Activated CD8-positive, alpha-beta memory T cell treated with anti-CD3 and anti-CD28 coated beads for 48 hours (primary cell): ENCODE results near the gene FAHD2A.
"Not testable (repeated sequence)": the region's sequence is repeated elsewhere in the genome, so short reads cannot be mapped to it uniquely, and the experiment has no call there.

Experiments
- DNase-seq, 3 experiments: peaks; one replicate each; pipeline ENCODE4 v3.0.0-alpha.2; 2020; ENCODE audit warnings: low read depth in 2 of 3, low spot score in 2 of 3

Gene FAHD2A

DNA sequence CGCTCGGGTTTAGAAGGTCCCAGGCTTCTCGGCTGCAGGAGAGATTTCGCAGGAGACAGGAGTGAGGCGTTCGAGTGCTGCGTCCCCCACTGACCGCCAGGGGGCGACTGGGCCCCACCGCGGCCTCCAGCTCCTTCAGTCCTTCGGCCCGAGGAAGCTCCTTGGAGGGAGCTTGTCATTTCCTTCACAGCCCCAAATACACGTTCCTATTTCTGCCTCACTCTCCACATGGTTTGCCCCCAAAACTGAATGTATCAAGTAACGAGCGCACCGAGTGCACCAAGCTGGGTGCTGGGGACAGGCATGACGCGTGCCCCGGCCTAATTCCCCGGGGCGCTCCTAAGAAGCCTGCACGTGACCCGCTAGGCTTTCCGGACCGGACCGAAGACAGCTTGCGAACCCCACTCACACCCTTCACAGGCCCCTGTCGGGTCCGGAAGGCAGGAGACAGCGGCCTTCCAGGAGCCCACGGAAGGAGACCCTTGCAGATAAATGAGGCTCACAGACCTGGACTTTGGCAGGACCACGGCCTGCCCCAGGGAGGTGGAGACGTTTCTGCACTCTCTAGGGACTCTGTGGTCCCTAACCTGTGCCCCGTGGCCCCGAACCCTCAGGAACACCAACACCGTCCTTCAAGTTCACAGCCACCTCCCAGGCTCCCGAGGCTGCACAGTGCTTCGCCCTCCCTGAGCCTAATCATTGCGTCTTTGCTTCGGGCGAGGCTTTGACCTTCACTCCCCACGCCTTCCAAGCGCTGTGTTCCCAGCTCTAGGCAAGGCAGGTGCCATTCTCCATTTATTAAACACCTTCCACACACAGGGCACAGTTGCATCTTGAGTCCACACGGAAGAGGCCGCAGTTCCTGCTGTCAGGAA lies 13.0 kb upstream of the FAHD2A start:
- peak in 1 of 3 experiments; percentile 46 for DNase-seq

DNA sequence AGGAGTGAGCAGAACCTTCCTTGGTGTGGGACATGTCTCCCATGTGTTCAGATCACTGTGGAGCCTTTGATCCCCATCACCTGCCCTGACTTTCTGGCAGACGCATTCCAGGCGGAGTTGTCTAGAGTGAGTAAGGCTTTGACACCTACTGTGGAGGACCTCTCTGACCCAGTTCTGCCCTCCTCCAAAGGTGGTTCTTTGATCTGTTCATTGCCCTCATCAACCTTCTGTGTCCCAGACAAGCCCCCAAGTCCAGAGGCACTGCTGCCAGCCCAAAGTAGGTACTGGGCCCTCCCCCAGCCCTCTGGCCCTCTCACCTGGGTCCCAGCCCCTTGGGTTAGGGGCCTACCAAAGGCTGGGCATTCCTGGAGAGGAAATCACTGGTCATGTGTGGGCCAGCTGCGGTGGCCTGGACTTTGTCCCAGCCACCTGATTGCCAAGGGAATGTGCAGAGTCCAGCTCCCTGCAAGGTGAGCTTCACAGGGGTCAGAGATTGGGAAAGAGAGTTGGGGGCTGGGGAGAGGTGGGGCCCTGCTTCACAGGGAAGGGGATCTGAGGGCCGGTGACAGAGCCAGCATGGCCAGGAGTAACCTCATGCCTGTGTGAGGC lies 12.1 kb upstream of the FAHD2A start:
- no peak for DNase-seq

GRCh38 chr2:95390881-95391321 lies 11.6 kb upstream of the FAHD2A start:
- DNase-seq: no peak

GRCh38 chr2:95391641-95392310 lies 10.7 kb upstream of the FAHD2A start:
- DNase-seq: no peak

- no peak for DNase-seq
Measured at GRCh38 chr2:95392320-95392719, 10.2 kb upstream of the FAHD2A start.

DNA sequence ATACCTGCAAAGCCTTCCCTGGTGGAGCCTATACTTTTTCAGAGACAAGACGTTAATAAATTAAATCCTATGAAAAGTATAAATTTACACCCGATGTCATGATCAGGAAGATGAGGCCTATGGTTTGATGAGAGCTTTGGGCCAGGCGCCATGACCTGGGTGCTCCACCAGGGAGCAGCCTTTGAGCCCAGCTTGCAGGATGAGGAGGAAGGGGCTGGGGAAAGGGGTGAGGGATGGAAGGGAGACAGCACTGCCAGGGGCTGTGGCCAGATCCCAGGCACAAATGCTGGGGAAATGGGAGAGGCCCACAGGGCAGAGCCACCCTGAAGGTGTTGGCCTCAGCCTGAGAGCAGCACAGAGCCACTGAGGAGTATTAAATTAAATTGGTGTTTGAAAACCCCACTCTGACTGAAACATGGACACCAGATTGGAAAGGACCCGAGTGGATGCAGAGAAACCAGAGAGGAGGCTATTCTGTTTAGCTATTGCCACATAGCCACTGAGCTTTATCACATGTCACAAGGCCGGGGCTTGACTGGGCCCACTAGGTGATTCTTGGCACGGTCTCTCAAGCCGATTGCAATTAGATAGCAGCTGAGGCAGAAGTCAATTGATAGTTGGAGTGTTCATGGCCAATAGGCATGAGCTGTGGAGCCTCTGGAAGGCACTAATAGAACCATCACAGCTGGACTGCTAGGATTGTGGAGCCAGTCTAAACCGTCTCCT lies 9.6 kb upstream of the FAHD2A start:
- DNase-seq: no peak

DNA sequence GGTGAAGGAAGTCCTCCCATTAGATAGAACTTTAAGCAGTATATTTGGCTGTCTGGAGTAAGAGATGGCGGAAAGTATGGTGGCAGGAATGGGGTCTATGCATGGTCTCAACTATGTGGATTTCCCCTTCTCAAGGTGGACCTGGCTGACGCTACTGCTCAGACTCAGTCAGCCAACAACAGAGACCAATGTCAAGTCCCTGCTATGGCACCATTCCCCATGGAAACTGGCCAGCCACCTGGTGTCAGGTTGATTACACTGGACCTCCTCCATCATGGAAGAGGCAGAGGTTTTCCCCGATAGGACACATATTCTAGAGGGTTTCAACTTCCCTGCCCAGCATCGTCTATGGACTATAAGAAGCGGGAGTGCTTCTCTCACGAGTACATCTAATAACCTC lies 8.6 kb upstream of the FAHD2A start:
- no peak for DNase-seq

DNA sequence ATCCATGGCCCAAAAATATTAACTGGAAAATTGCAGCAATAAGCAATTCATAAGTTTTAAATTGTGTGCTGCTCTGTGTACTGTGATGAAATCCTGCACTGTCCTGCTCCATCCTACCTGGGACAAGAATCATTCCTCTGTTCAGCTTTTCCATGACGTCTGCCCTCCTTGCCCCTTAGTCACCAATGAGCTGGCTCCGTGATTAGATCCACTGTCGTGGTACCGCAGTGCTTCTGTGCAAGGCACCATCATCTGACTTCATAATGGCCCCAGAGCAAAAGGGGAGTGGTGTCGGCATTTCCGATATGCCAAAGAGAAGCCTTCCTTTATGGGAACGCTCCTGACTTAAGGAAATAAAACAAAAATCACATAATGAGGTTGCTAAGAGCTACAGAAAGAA lies 3.4 kb upstream of the FAHD2A start:
- DNase-seq: no peak

- DNase-seq: no peak
Measured at GRCh38 chr2:95401480-95401879, 1.0 kb upstream of the FAHD2A start.

DNA sequence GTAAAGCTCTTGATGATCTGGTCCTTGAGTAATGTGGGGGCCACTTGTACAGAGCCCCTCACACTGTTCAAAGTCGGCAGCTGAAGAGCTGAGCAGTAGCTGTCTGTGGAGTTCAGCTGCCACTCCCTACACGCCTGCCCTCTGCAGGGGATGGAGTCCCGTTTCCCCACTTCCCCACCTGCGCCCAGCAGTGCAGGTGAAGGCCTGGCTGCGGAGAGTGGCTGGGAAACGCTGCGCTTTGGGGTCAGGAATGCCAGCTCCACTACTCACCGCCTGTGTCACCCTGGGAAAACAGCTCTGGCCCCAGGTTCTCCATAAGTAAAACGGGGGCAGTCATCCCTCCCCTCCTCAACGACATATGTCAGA lies 521 bp upstream of the FAHD2A start:
- DNase-seq: not testable (repeated sequence)

DNA sequence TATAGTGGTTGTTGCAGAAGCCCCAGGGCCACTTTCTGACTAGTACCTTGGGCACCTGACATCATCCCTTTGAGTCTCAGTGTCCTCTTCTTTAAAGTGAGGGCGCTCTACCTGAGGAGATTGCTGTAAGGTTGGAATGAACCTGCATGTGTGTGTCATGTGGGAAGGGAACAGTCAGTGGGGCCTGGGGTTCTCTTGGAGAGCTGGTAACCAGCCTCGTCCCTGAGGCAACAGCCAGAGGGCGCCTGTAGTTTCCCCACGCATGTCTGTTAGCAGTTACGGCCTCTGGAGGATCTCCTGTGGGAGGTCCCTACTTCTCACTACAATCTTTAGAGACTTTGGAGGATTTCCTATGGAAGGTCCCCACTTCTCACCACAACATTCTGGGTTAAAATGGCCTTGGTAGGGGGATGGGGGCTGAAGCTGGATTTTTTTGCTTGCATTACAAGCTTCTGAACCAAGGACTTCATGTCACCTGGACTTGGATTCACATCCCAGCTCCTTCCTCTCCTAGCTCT lies 755 bp downstream of the FAHD2A start:
- not testable (repeated sequence) for DNase-seq

GRCh38 chr2:95403824-95404223 lies 1.3 kb downstream of the FAHD2A start:
- DNase-seq: not testable (repeated sequence)

DNA sequence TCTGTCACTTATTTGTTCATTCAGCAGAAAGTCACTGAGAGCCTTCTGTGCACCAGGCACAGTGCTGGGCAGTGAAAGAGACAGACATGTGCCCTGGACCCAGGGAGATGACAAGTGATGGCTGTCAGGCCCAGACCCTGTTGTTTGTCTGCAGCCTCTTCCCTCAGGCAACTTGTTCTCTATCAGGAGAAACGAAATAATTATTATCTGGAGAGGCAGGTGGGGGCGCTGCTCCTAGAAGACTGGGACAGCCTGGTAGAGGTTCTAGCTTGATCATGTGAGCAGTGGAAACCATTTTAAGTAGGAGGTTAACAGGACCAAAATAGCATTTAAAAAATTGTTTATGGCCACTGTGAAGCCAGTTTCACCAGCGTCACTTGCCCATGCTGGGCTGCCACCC lies 2.2 kb downstream of the FAHD2A start:
- DNase-seq: not testable (repeated sequence)

GRCh38 chr2:95411239-95411638 lies 8.7 kb downstream of the FAHD2A start:
- DNase-seq: not testable (repeated sequence)

GRCh38 chr2:95414015-95414594 lies 11.6 kb downstream of the FAHD2A start:
- DNase-seq: peak in 2 of 3 experiments; percentile 26 to 35

GRCh38 chr2:95415138-95415537 lies 12.6 kb downstream of the FAHD2A start:
- DNase-seq: not testable (repeated sequence)

DNA sequence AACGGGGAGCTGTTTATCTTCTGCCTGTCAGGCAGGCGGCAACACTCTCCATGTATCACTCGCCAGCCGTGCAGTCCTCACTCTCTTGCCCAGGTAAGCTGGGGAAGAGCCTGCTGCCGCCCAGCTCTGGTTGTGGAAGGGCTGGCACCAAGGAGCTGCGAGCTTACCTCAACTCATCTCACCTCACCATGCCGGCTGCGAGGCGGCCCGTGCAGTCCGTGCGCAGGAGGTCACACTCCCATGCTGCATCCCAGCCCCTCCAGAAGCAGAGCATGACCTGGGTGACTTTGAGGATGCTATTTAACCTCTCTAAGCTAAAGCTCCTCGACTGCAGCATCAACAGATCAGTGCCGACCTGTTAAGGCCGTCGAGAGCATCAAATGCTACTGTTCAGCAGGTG lies 13.1 kb downstream of the FAHD2A start:
- not testable (repeated sequence) for DNase-seq

DNA sequence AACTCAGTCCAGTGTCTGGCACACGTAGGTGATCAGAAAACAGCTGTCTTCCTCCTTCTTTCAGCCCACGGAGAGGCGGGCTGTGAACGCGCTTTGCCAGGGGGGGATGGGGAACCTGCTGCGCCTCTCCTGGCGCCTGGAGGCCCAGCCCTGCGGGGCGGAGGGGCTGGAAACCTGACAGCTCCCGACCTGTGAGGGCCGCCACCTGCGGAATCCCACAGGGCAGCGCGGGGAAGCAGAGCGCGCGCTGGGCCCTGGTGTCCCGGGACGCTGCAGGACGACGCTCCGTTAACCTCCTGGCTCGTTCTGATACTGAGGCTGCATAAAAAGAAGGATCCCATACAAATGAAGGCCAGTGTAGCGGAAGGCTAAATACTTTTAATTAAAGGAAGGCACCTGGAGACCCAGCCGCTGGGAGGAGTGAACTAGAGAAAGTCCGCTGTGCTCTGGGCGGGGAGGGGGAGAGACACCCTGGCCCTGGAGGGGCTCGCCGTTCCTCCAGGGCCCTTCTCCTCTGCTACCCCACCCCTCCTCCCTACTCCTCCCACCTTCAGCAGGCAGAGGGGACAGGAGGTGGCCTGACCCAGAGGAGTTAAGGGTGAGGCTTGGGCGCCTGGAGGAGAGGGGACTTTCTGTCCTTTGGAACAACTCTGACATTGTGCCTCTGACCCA lies 24.8 kb downstream of the FAHD2A start:
- DNase-seq: not testable (repeated sequence)

DNA sequence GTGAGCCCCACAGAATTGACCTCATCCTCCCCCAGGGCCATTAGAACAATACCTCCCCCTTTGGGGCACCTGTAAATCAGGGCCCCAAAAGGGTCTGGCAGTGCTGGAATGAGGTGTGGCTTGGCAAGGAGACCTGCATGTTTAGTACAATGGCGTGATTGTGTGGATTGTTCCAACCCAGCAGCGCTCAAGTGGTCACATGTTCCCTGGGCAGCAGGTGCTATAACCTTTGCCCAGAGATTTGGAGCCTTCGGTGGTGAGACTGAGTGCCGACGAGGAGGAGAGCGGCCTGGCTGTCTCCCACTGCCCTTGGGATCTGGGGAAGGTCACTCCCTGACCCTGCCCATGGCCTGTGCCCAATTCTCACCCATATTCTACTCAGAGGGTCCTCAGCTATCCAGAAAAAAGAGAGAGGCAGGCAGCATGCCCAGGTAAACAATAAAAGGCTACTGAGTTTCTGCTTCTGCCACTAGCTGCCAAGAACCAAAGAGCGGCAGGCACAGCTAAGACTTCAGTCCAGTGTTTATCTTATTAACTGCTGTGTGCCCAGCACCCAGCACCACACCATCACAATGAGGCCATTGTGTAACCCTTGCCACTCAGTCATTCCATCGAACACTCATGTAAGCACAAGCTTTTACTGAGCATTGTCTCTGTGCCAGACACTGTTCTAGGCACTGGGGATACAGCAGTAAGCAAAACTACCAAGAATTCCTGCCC lies 27.4 kb downstream of the FAHD2A start:
- not testable (repeated sequence) for DNase-seq
